ENCODE results near the gene ATRN.
"Not testable (repeated sequence)": the region's sequence is repeated elsewhere in the genome, so short reads cannot be mapped to it uniquely, and the experiment has no call there.

Gene ATRN

GRCh38 chr20:3470627-3471396, at the start of gene ATRN:
TSS of gene ATRN (plus strand) at chr20:3471018. CDS start at chr20:3471108, 90 bp downstream.
- peak; percentile 76 for DNase-seq (ENCODE audit: low read depth)

GRCh38 chr20:3421985-3422384, 48.8 kb upstream of the ATRN start:
- DNase-seq (ENCODE audit: low read depth) = no peak

GRCh38 chr20:3423126-3423525, 47.7 kb upstream of the ATRN start:
- DNase-seq (ENCODE audit: low read depth) = no peak

- DNase-seq (ENCODE audit: low read depth) = not testable (repeated sequence)
Measured at GRCh38 chr20:3426766-3427165, 44.1 kb upstream of the ATRN start.

GRCh38 chr20:3430376-3431069, 40.3 kb upstream of the ATRN start:
- no peak for DNase-seq (ENCODE audit: low read depth)

GRCh38 chr20:3431109-3431508, 39.7 kb upstream of the ATRN start:
- no peak for DNase-seq (ENCODE audit: low read depth)

GRCh38 chr20:3432844-3433243, 38.0 kb upstream of the ATRN start:
- DNase-seq (ENCODE audit: low read depth) = no peak

GRCh38 chr20:3433744-3434143, 37.1 kb upstream of the ATRN start:
- no peak for DNase-seq (ENCODE audit: low read depth)

GRCh38 chr20:3434232-3434631, 36.6 kb upstream of the ATRN start:
- DNase-seq (ENCODE audit: low read depth) = no peak

- no peak for DNase-seq (ENCODE audit: low read depth)
Measured at GRCh38 chr20:3436864-3437574, 33.8 kb upstream of the ATRN start.

GRCh38 chr20:3446779-3447178, 24.0 kb upstream of the ATRN start:
- no peak for DNase-seq (ENCODE audit: low read depth)

GRCh38 chr20:3447321-3447720, 23.5 kb upstream of the ATRN start:
- DNase-seq (ENCODE audit: low read depth) = no peak

- no peak for DNase-seq (ENCODE audit: low read depth)
Measured at GRCh38 chr20:3449319-3449718, 21.5 kb upstream of the ATRN start.

GRCh38 chr20:3452136-3452535, 18.7 kb upstream of the ATRN start:
- DNase-seq (ENCODE audit: low read depth) = no peak

GRCh38 chr20:3452690-3453089, 18.1 kb upstream of the ATRN start:
- DNase-seq (ENCODE audit: low read depth) = no peak

GRCh38 chr20:3454831-3455230, 16.0 kb upstream of the ATRN start:
- no peak for DNase-seq (ENCODE audit: low read depth)

GRCh38 chr20:3456648-3457047, 14.2 kb upstream of the ATRN start:
- DNase-seq (ENCODE audit: low read depth) = no peak

GRCh38 chr20:3459881-3460307, 10.9 kb upstream of the ATRN start:
- no peak for DNase-seq (ENCODE audit: low read depth)

- no peak for DNase-seq (ENCODE audit: low read depth)
Measured at GRCh38 chr20:3461211-3461771, 9.5 kb upstream of the ATRN start.

- no peak for DNase-seq (ENCODE audit: low read depth)
Measured at GRCh38 chr20:3461911-3462677, 8.7 kb upstream of the ATRN start.

- DNase-seq (ENCODE audit: low read depth) = no peak
Measured at GRCh38 chr20:3464166-3464565, 6.7 kb upstream of the ATRN start.

GRCh38 chr20:3465301-3465700, 5.5 kb upstream of the ATRN start:
- no peak for DNase-seq (ENCODE audit: low read depth)

Measured in GM04504 (cell line).